Brain microvascular endothelial cell (primary cell): ENCODE results near the gene CERS1.

Experiments
- DNase-seq: peaks from one replicate; pipeline ENCODE4 v3.0.0-alpha.2; 2020
- H3K27ac ChIP-seq: fragments of 250-450 bp; sonication (Bioruptor Pico); 2 replicates; pipeline ENCODE4 v1.5.1; 2020; ENCODE audit warnings: mild to moderate bottlenecking, moderate library complexity
- H3K27me3 ChIP-seq: fragments of 250-450 bp; sonication (Bioruptor Pico); replicated peaks from 2 replicates; pipeline ENCODE4 v1.5.1; 2020; ENCODE audit warnings: mild to moderate bottlenecking
- H3K36me3 ChIP-seq: fragments of 250-450 bp; sonication (Bioruptor Pico); replicated peaks from 2 replicates; pipeline ENCODE4 v1.5.1; 2020; ENCODE audit warnings: mild to moderate bottlenecking
- H3K4me3 ChIP-seq: 2 replicates; pipeline ENCODE4 v1.5.1; 2011; ENCODE audit warnings: low read depth, mild to moderate bottlenecking, control low read depth, low read length, moderate library complexity
- CTCF ChIP-seq: IDR thresholded peaks from 2 replicates; pipeline ENCODE4 v1.5.1; 2011; ENCODE audit warnings: low read depth, mild to moderate bottlenecking, moderate library complexity, low read length, control low read depth, inconsistent platforms; ENCODE audit errors: missing control alignments
- in situ Hi-C: cut with HindIII; loops from 2 replicates; pipeline ENCODE4 v1.10.0; 2017; ENCODE audit warnings: low sequenced_read_pairs, low pct_ligation_motif_present

Gene CERS1

GRCh38 chr19:18870531-18871172 lies 25.3 kb downstream of the CERS1 start:
- Histone ChIP-seq H3K27ac (no peak overlapping the region), H3K27me3 (peaks cover 10% of the 10 kb centered on the region), H3K36me3 (peaks cover 27% of the 10 kb centered on the region), H3K4me3 (no peak overlapping the region)
- DNase-seq, result no peak
- in situ Hi-C loops, result loop anchor here (25.0 kb wide), 1 partner anchor 283 kb away; the partner anchor contains the start of gene REX1BD
- no peak for TF ChIP-seq CTCF

- H3K27me3 ChIP-seq, result peaks cover 10% of the 10 kb centered on the region
- in situ Hi-C loops, result loop anchor here (25.0 kb wide), 1 partner anchor 283 kb away; the partner anchor contains the start of gene REX1BD
- H3K36me3 ChIP-seq, result peaks cover 34% of the 10 kb centered on the region
- no peak overlapping the region for H3K27ac ChIP-seq
- H3K4me3 ChIP-seq, result no peak overlapping the region
- TF ChIP-seq CTCF, result no peak
- DNase-seq, result no peak
Measured at GRCh38 chr19:18869781-18870530, 26.0 kb downstream of the CERS1 start.

GRCh38 chr19:18869023-18869618 lies 26.8 kb downstream of the CERS1 start:
- in situ Hi-C loops, result loop anchor here (25.0 kb wide), 1 partner anchor 282 kb away; the partner anchor contains the start of gene REX1BD
- H3K36me3 ChIP-seq, result peaks cover 37% of the 10 kb centered on the region
- no peak overlapping the region for H3K4me3 ChIP-seq
- H3K27ac ChIP-seq, result no peak overlapping the region
- TF ChIP-seq CTCF, result no peak
- H3K27me3 ChIP-seq, result peaks cover 10% of the 10 kb centered on the region
- no peak for DNase-seq

GRCh38 chr19:18868380-18869022 lies 27.5 kb downstream of the CERS1 start:
- in situ Hi-C loops, result loop anchor here (25.0 kb wide), 1 partner anchor 281 kb away; the partner anchor contains the start of gene REX1BD

More at GRCh38 chr19:18868380-18869022, 27.5 kb downstream of the CERS1 start:
- Histone ChIP-seq H3K36me3 (peaks cover 42% of the 10 kb centered on the region), H3K27ac (no peak overlapping the region), H3K27me3 (peaks cover 10% of the 10 kb centered on the region), H3K4me3 (no peak overlapping the region)
- TF ChIP-seq CTCF, result no peak
- DNase-seq, result no peak
